Neural cell (in vitro differentiated cells): ENCODE results near the gene CRTC1.

ENCODE experiments used
- CTCF ChIP-seq: fragments of 450-650 bp; IDR thresholded peaks from 2 replicates; pipeline ENCODE4 v1.5.1; 2014; ENCODE audit warnings: antibody characterized with exemption, mild to moderate bottlenecking, moderate library complexity; ENCODE audit not compliant: poor library complexity, severe bottlenecking
- POLR2AphosphoS5 ChIP-seq: IDR thresholded peaks from 2 replicates; pipeline ENCODE4 v1.6.1; 2012
- RAD21 ChIP-seq: fragments of 450-650 bp; conservative IDR thresholded peaks from 2 replicates; pipeline ENCODE4 v1.6.1; 2014; ENCODE audit warnings: antibody characterized with exemption, mild to moderate bottlenecking, moderate library complexity
- TAF1 ChIP-seq: IDR thresholded peaks from 2 replicates; pipeline ENCODE4 v1.6.1; 2012; ENCODE audit warnings: low read depth

DNA sequence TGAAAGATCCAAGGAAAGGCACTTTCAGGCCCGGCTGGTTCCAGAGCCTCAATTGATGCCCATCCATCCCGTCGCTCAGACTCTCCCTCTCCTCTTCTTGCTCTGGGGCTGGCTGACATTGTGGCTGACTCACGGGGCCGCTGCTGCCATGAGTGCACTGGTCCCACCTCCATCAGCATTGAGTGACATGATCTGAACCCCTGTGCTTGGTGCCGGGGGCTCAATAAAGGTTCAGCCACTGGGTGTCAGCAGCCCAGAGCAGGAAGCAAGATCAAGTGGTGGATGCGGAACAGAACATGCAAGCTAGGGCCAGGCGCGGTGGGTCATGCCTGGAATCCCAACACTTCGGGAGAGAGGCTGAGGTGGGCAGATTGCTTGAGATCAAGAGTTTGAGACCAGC, 68.1 kb downstream of the CRTC1 start:
- TF ChIP-seq CTCF = no peak
- TF ChIP-seq TAF1 = no peak
- no peak for TF ChIP-seq POLR2AphosphoS5
- no peak for TF ChIP-seq RAD21
